Measurements from ENCODE around the gene HSPA12A.

- TF ChIP-seq POLR2A (IDR thresholded peaks at IDR 0.05; ENCODE audit: low read depth, low read length) (no peak), POLR2AphosphoS5 (IDR thresholded peaks at IDR 0.05; ENCODE audit: low read depth, low read length) (no peak), TAF1 (IDR thresholded peaks at IDR 0.05; ENCODE audit: low read depth, low read length) (no peak), POU2F2 (IDR thresholded peaks at IDR 0.05; ENCODE audit: low read depth, low read length) (no peak)
Measured at GRCh38 chr10:116665541-116666125, 76.7 kb downstream of the HSPA12A start.
